IPS-NIHi7 (cell line): ENCODE data around the gene SERPING1.
"Not testable (repeated sequence)": the region's sequence is repeated elsewhere in the genome, so short reads cannot be mapped to it uniquely, and the experiment has no call there.

ENCODE experiments used
- DNase-seq: peaks from one replicate; pipeline ENCODE4 v3.0.0; 2012; ENCODE audit warnings: mixed read lengths; ENCODE audit errors: extremely low spot score

SERPING1 gene

DNA sequence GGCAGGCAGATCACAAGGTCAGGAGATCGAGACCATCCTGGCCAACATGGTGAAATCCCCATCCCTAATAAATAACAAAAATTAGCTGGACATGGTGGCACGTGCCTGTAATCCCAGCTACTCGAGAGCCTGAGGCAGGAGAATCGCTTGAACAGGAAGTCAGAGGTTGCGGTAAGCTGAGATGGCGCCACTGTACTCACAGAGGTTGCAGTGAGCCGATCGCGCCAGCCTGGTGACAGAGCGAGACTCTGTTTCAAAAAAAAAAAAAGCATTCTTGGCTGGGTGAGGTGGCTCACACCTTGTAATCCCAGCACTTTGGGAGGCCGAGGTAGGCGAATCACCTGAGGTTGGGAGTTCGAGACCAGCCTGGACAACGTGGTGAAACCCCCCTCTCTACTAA, 54.7 kb downstream of the SERPING1 start:
- DNase-seq, result not testable (repeated sequence)

DNA sequence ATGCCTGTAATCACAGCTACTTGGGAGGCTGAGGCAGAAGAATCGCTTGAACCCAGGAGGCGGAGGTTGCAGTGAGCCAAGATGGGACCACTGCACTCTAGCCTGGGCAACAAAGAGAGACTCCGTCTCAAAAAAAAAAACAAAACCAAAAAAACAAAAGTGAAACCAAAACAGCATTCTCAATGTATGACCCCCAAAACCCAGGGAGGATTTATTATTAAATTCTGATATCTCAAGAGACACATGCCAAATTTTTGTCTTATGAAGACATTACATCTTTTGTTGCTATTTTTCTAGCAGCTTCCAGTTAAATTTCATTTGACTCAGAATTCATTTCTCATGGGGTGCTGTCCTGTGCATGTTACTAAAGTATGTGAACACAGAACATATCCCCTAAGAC, 55.2 kb downstream of the SERPING1 start:
- no peak for DNase-seq

DNA sequence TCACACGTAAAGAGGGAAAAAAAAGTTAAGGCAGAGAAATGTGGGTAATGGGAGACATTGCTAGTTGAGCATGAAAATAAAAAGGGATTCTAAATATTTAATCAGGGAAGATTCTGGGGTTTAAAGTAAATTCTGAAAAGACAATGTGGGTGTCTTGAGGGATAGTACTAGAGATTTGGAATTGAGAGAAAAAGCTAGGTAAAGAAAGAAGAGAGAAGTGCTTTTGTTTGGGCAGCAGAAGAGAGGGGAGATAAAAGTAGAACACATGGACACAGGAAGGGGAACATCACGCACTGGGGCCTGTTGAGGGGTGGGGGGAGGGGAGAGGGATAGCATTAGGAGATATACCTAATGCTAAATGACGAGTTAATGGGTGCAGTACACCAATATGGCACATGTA, 55.7 kb downstream of the SERPING1 start:
- DNase-seq, result no peak

DNA sequence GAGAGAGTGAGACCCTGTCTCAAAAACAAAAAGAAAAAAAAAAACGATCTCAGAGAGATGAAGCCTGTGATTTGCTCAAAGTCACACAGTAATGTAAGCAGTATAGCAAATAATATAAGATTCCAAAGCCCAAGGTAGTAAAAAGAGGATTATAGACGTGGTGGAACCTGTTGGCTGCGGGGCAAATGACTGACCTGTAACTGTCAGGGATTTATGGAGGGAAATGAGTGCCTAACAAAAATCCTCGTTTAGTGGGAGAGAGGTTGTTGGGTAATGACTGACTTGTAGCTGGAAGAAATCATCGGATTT, 59.4 kb downstream of the SERPING1 start:
- DNase-seq, result no peak

DNA sequence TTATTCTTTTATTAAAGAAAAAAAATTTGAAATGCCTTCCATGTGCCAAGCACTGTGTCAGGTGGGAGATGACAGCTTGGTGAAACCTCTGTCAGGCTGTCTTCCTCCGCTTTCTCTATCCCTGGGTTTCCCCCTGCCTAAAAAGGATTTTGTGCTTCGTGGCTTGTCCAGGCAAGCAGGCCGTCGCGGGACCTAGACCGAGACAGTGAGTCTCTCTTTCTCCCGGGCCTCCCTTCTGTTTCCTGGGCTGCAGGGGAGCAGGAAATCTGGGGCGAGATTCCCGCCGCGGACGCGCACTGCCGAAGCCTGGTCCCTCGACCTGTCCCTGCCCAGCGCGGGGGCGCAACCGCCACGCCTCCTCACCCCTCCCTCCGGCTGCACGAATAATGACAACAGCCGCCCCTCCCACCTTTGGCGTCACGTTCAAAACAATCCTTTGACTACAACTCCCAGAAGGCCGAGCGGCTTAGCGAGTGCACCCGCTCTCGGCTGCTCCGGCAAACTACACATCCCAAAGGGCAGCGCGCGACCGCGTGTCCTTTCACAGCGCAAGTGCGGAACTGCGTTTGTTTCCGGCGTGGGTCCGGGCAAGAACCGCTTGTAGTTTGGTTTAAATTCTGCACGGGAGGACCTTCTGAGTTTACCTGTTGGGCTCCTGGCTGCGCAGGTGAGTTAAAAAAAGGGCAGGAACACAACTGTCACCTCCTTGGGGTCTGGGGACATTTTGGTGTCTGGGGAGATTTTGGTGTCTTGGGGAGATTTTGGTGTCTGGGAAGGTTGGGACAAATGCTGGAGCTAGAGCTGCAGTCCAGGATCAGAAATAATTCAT, 59.9 kb downstream of the SERPING1 start, which contains the start of gene CLP1:
CLP1 (plus strand) TSS at position 569 of the 829 bp plus-strand sequence. CDS start 1,715 bp downstream, outside the sequence.
- peak; percentile 92 for DNase-seq

DNA sequence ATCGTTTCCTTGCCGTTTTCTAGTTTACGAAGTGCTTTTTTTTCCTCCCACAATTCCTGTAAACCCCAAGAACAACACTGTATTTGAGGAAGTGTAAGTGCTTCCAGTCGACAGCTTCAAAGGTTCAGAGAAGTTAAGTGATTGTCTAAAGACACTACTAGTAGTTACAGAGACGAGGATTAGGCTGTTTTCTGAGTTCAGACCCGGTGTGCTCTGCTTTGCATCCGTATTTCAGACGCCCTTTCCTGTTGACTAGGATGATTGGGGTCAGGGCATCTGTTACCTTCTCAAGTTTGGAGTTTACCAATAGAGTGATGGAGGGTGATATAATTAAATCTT, 60.5 kb downstream of the SERPING1 start:
- DNase-seq, result no peak

DNA sequence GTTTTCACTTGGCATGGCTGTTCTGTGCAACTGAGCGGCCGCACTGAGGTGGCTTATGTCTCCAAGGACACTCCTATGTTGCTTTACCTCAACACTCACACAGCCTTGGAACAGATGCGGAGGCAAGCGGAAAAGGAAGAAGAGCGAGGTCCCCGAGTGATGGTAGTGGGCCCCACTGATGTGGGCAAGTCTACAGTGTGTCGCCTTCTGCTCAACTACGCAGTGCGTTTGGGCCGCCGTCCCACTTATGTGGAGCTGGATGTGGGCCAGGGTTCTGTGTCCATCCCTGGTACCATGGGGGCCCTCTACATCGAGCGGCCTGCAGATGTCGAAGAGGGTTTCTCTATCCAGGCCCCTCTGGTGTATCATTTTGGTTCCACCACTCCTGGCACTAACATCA, 62.2 kb downstream of the SERPING1 start:
- no peak for DNase-seq

DNA sequence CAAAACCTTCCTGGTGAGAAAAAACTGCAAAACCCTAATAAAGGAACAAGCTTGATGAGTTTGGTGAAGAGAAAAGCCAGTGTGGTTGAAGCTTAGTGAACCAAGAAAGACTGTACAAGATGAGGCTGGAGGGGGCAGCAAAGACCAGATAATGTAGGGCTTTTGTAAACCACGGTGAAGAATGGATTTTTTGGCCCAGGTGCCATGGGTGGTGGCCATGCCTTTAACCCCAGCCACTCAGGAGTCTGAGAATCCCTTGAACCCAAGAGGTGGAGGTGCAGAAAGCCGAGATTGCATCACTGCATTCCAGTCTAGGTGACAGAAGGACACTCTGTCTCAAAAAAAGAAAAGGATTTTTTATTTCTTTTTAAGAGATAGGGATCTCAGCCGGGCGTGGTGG, 65.4 kb downstream of the SERPING1 start:
- DNase-seq, result no peak

DNA sequence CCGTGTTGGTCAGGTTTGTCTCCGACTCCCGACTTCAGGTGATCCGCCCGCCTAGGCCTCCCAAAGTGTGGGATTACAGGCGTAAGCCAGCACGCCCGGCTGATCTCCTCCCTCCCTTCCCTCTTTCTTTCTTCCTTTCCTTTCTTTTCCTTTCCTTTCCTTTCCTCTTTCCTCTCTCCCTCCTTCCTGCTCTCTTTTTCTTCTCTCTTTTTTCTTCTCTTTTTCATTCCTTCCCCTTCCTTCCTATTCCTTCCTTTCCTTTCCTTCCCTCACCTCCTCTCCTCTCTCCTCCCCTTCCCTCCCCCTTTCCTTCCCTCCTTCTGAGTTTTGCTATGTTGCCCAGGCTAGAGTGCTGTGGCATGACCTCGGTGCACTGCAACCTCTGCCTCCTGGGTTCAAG, 66.5 kb downstream of the SERPING1 start:
- no peak for DNase-seq
